Keratinocyte (primary cell): ENCODE measurements around the gene MEF2A. TPM values are rescaled to one million over a fixed set of nuclear protein-coding genes. Genes with fewer than 3 reads are reported as not detected.

Source experiments
- DNase-seq: peaks from one replicate; pipeline ENCODE4 v3.0.0-alpha.2; 2011; ENCODE audit warnings: low read depth, missing footprints, low spot score
- FAIRE-seq: peaks from 2 replicates; lab custom pipeline; 2011; peaks lifted over from hg19 to GRCh38; lab: Jason Lieb, UNC
- H2AFZ ChIP-seq: 2 replicates; pipeline ENCODE4 v1.6.0; 2012; ENCODE audit warnings: low read length, control low read depth, inconsistent platforms; ENCODE audit not compliant: control insufficient read depth
- H3K27ac ChIP-seq: 2 replicates; pipeline ENCODE4 v1.5.1; 2011; ENCODE audit warnings: low read length; ENCODE audit not compliant: control insufficient read depth, insufficient read depth
- H3K27me3 ChIP-seq: 3 replicates; pipeline ENCODE4 v1.6.0; 2011; ENCODE audit warnings: low read length; ENCODE audit not compliant: control insufficient read depth, insufficient read depth; ENCODE audit errors: extremely low read depth
- H3K36me3 ChIP-seq, 2 experiments: 2 replicates in 1 of 2; 3 replicates in 1 of 2; pipeline ENCODE4 v1.5.1; 2011; ENCODE audit warnings: low read length in 2 of 2, mild to moderate bottlenecking in 1 of 2; ENCODE audit not compliant: control insufficient read depth in 2 of 2, insufficient read depth in 2 of 2; ENCODE audit errors: extremely low read depth in 1 of 2
- H3K4me1 ChIP-seq: 3 replicates; pipeline ENCODE4 v1.5.1; 2011; ENCODE audit warnings: low read length; ENCODE audit not compliant: control insufficient read depth, insufficient read depth; ENCODE audit errors: extremely low read depth
- H3K4me2 ChIP-seq: 3 replicates; pipeline ENCODE4 v1.6.0; 2011; ENCODE audit warnings: low read depth, low read length; ENCODE audit not compliant: control insufficient read depth, insufficient read depth; ENCODE audit errors: extremely low read depth
- H3K4me3 ChIP-seq, 3 experiments: fragments of 200-600 bp in 1 of 3; sonication (generic) in 1 of 3; 2 replicates in 2 of 3; 3 replicates in 1 of 3; pipeline ENCODE4 v1.5.1; 2011 to 2016; ENCODE audit warnings: low read length in 3 of 3, mild to moderate bottlenecking in 3 of 3, control low read depth in 2 of 3, inconsistent platforms in 1 of 3, low read depth in 1 of 3, mixed read lengths in 1 of 3, mixed run types in 1 of 3, moderate library complexity in 1 of 3; ENCODE audit not compliant: control insufficient read depth in 2 of 3, insufficient read depth in 2 of 3; ENCODE audit errors: extremely low read depth in 1 of 3
- H3K79me2 ChIP-seq: 2 replicates; pipeline ENCODE4 v1.6.0; 2012; ENCODE audit warnings: low read length; ENCODE audit not compliant: control insufficient read depth, insufficient read depth
- H3K9ac ChIP-seq: 3 replicates; pipeline ENCODE4 v1.6.0; 2011; ENCODE audit warnings: low read length; ENCODE audit not compliant: control insufficient read depth, insufficient read depth; ENCODE audit errors: extremely low read depth
- H3K9me1 ChIP-seq: 3 replicates; pipeline ENCODE4 v1.6.0; 2011; ENCODE audit warnings: low read length; ENCODE audit not compliant: control insufficient read depth, insufficient read depth; ENCODE audit errors: extremely low read depth
- H3K9me3 ChIP-seq: 2 replicates; pipeline ENCODE4 v1.5.1; 2012; ENCODE audit warnings: low read depth, low read length; ENCODE audit not compliant: control insufficient read depth
- H4K20me1 ChIP-seq: 3 replicates; pipeline ENCODE4 v1.6.0; 2011; ENCODE audit warnings: low read length; ENCODE audit not compliant: control insufficient read depth, insufficient read depth; ENCODE audit errors: extremely low read depth
- CTCF ChIP-seq, 3 experiments: IDR thresholded peaks in 1 of 3; conservative IDR thresholded peaks in 1 of 3; optimal IDR thresholded peaks in 1 of 3; 2 replicates in 2 of 3; 3 replicates in 1 of 3; pipeline versions ENCODE3 to v1.5.1; 2011; ENCODE audit warnings: low read length in 3 of 3, mild to moderate bottlenecking in 3 of 3, moderate library complexity in 2 of 3, control low read depth in 1 of 3, inconsistent platforms in 1 of 3; ENCODE audit not compliant: insufficient read depth in 2 of 3; ENCODE audit errors: extremely low read depth in 1 of 3
- EZH2 ChIP-seq: IDR thresholded peaks from one replicate; pipeline ENCODE4 v1.6.1; 2012; ENCODE audit warnings: inconsistent platforms, mild to moderate bottlenecking, low read length, moderate library complexity
- dilution Hi-C: fragments of 300-500 bp; cut with MboI; formaldehyde crosslinking; loops from one replicate; pipeline ENCODE4 v1.7.0; 2020; ENCODE audit warnings: low sequenced_read_pairs; ENCODE audit not compliant: extremely low pct_ligation_motif_present
- polyA plus RNA-seq, 5 experiments: library from polyadenylated mRNA; depleted of rRNA in 3 of 5; stranded (reverse) in 3 of 5; stranded (forward) in 1 of 5; unstranded in 1 of 5; fragments of >200 nt; gene quantifications; 1 replicate in 1 of 5; 2 replicates in 3 of 5; 3 replicates in 1 of 5; pipeline versions ENCODE4 v1.2.1 to v1.2.3, GENCODE V29; 2011 to 2012; ENCODE audit warnings: missing spikeins in 2 of 5, low read depth in 1 of 5, low replicate concordance in 1 of 5

Gene MEF2A
- polyA plus RNA-seq, 1 donor (not counting 4 experiments of a cell fraction or from before 2014, with no cell fraction given), result 27.4 TPM

GRCh38 chr15:99736702-99737101 lies 170.9 kb downstream of the MEF2A start:
- no peaks in the 10 kb centered on the region for H3K36me3 ChIP-seq
- peaks cover 11% of the 10 kb centered on the region for H3K4me1 ChIP-seq
- dilution Hi-C loops, result no loop called here
- H3K9ac ChIP-seq, result no peak overlapping the region
- H3K27ac ChIP-seq, result no peak overlapping the region
- H4K20me1 ChIP-seq, result no peaks in the 10 kb centered on the region
- no peak overlapping the region for H3K4me3 ChIP-seq
- TF ChIP-seq EZH2 (no peak), CTCF (optimal IDR thresholded peaks at IDR 0.05 in 1 of 3, IDR thresholded peaks at IDR 0.05 in 1 of 3, conservative IDR thresholded peaks at IDR 0.05 in 1 of 3; ENCODE audit: extremely low read depth in 1 of 3, insufficient read depth in 2 of 3, low read length in 3 of 3) (no peak)
- H3K9me3 ChIP-seq, result no peaks in the 10 kb centered on the region
- no peak for DNase-seq
- H3K79me2 ChIP-seq, result no peaks in the 10 kb centered on the region
- H2AFZ ChIP-seq, result no peak overlapping the region
- H3K4me2 ChIP-seq, result no peak overlapping the region
- no peak for FAIRE-seq
- no peaks in the 10 kb centered on the region for H3K27me3 ChIP-seq
- no peaks in the 10 kb centered on the region for H3K9me1 ChIP-seq

- FAIRE-seq (no peak), DNase-seq (no peak)
- Histone ChIP-seq H3K9me3 (no peaks in the 10 kb centered on the region), H3K4me1 (peaks cover 3% of the 10 kb centered on the region), H3K9ac (no peak overlapping the region), H3K4me2 (no peak overlapping the region), H2AFZ (no peak overlapping the region), H3K4me3 (no peak overlapping the region), H3K9me1 (no peaks in the 10 kb centered on the region), H3K79me2 (no peaks in the 10 kb centered on the region), H3K27ac (no peak overlapping the region), H3K36me3 (no peaks in the 10 kb centered on the region), H3K27me3 (no peaks in the 10 kb centered on the region), H4K20me1 (no peaks in the 10 kb centered on the region)
- TF ChIP-seq CTCF (optimal IDR thresholded peaks at IDR 0.05 in 1 of 3, IDR thresholded peaks at IDR 0.05 in 1 of 3, conservative IDR thresholded peaks at IDR 0.05 in 1 of 3; ENCODE audit: extremely low read depth in 1 of 3, insufficient read depth in 2 of 3, low read length in 3 of 3) (no peak), EZH2 (no peak)
- dilution Hi-C loops, result no loop called here
Measured at GRCh38 chr15:99738021-99738847, 172.4 kb downstream of the MEF2A start.
